Mesenchymal stem cell (in vitro differentiated cells and primary cell): ENCODE measurements around the gene HSPA14.
"Not testable (repeated sequence)": the region's sequence is repeated elsewhere in the genome, so short reads cannot be mapped to it uniquely, and the experiment has no call there.

Experiments
- DNase-seq: peaks from one replicate; pipeline ENCODE4 v3.0.0-alpha.2; 2013
- H2AFZ ChIP-seq: one replicate; pipeline ENCODE4 v1.6.1; 2013; ENCODE audit warnings: low read depth, mild to moderate bottlenecking, control low read depth, inconsistent platforms, low read length, moderate library complexity
- H2AK5ac ChIP-seq: 2 replicates; pipeline ENCODE4 v1.6.1; 2013; ENCODE audit warnings: low read length, moderate library complexity, mild to moderate bottlenecking, inconsistent platforms; ENCODE audit not compliant: severe bottlenecking
- H2BK120ac ChIP-seq: one replicate; pipeline ENCODE4 v1.6.1; 2013; ENCODE audit warnings: low read depth, mild to moderate bottlenecking, inconsistent platforms, low read length, moderate library complexity
- H2BK12ac ChIP-seq, 2 experiments: one replicate each; pipeline ENCODE4 v1.6.1; 2013; ENCODE audit warnings: inconsistent platforms in 2 of 2, low read length in 2 of 2, mild to moderate bottlenecking in 2 of 2, moderate library complexity in 2 of 2, control low read depth in 1 of 2
- H2BK15ac ChIP-seq: one replicate; pipeline ENCODE4 v1.6.1; 2013; ENCODE audit warnings: mild to moderate bottlenecking, low read depth, inconsistent platforms; ENCODE audit not compliant: poor library complexity, severe bottlenecking
- H2BK5ac ChIP-seq: 2 replicates; pipeline ENCODE4 v1.6.1; 2013; ENCODE audit warnings: low read depth, mild to moderate bottlenecking, low read length, control low read depth, inconsistent platforms; ENCODE audit not compliant: poor library complexity, severe bottlenecking
- H3K14ac ChIP-seq, 2 experiments: one replicate each; pipeline ENCODE4 v1.6.1; 2013; ENCODE audit warnings: inconsistent platforms in 2 of 2, low read length in 2 of 2, control low read depth in 1 of 2, mild to moderate bottlenecking in 1 of 2, moderate library complexity in 1 of 2
- H3K18ac ChIP-seq, 2 experiments: one replicate each; pipeline ENCODE4 v1.6.1; 2013; ENCODE audit warnings: inconsistent platforms in 2 of 2, low read length in 2 of 2, control low read depth in 1 of 2, low read depth in 1 of 2, mild to moderate bottlenecking in 1 of 2
- H3K23ac ChIP-seq, 2 experiments: one replicate each; pipeline ENCODE4 v1.6.1; 2013; ENCODE audit warnings: inconsistent platforms in 2 of 2, low read length in 2 of 2, mild to moderate bottlenecking in 2 of 2, moderate library complexity in 2 of 2, control low read depth in 1 of 2
- H3K27ac ChIP-seq: 2 replicates; pipeline ENCODE4 v1.5.1; 2013; ENCODE audit warnings: mild to moderate bottlenecking, moderate library complexity, low read length, control low read depth, inconsistent platforms; ENCODE audit not compliant: poor library complexity, severe bottlenecking
- H3K27me3 ChIP-seq, 2 experiments: 2 replicates each; pipeline versions ENCODE4 v1.6.1 to v1.7.0; 2013; ENCODE audit warnings: low read length in 2 of 2, mild to moderate bottlenecking in 2 of 2, moderate library complexity in 2 of 2, control low read depth in 1 of 2, inconsistent platforms in 1 of 2; ENCODE audit not compliant: control insufficient read depth in 1 of 2, insufficient read depth in 1 of 2
- H3K36me3 ChIP-seq, 2 experiments: 2 replicates each; pipeline versions ENCODE4 v1.6.1 to v1.7.0; 2013; ENCODE audit warnings: low read length in 2 of 2, control low read depth in 1 of 2, inconsistent platforms in 1 of 2, low read depth in 1 of 2, mild to moderate bottlenecking in 1 of 2; ENCODE audit not compliant: insufficient read depth in 2 of 2, control insufficient read depth in 1 of 2
- H3K4ac ChIP-seq, 2 experiments: one replicate each; pipeline ENCODE4 v1.6.1; 2013; ENCODE audit warnings: inconsistent platforms in 2 of 2, low read length in 2 of 2, mild to moderate bottlenecking in 2 of 2, moderate library complexity in 2 of 2, control low read depth in 1 of 2, low read depth in 1 of 2
- H3K4me1 ChIP-seq: 2 replicates; pipeline ENCODE4 v1.6.1; 2013; ENCODE audit warnings: low read depth, low read length, control low read depth; ENCODE audit not compliant: control insufficient read depth, insufficient read depth
- H3K4me2 ChIP-seq: 2 replicates; pipeline ENCODE4 v1.6.1; 2013; ENCODE audit warnings: low read length, mild to moderate bottlenecking, inconsistent platforms; ENCODE audit not compliant: poor library complexity, severe bottlenecking
- H3K4me3 ChIP-seq, 2 experiments: 2 replicates each; pipeline versions ENCODE4 v1.5.1 to v1.7.0; 2013; ENCODE audit warnings: low read length in 2 of 2, mild to moderate bottlenecking in 2 of 2, control low read depth in 1 of 2, low read depth in 1 of 2; ENCODE audit not compliant: insufficient read depth in 1 of 2
- H3K79me1 ChIP-seq: replicated peaks from 2 replicates; pipeline ENCODE4 v1.6.1; 2013; ENCODE audit warnings: mild to moderate bottlenecking, control low read depth, low read length, inconsistent platforms; ENCODE audit not compliant: poor library complexity, severe bottlenecking
- H3K9ac ChIP-seq: 2 replicates; pipeline ENCODE4 v1.7.0; 2013; ENCODE audit warnings: mild to moderate bottlenecking, low read length, moderate library complexity
- H3K9me3 ChIP-seq: 2 replicates; pipeline ENCODE4 v1.7.0; 2013; ENCODE audit warnings: mild to moderate bottlenecking, low read length; ENCODE audit not compliant: control insufficient read depth
- H4K8ac ChIP-seq: one replicate; pipeline ENCODE4 v1.6.1; 2013; ENCODE audit warnings: inconsistent platforms, mild to moderate bottlenecking, low read length, moderate library complexity
- H4K91ac ChIP-seq: one replicate; pipeline ENCODE4 v1.6.1; 2013; ENCODE audit warnings: mild to moderate bottlenecking, low read length, inconsistent platforms
- WGBS: methylation state at CpG from one replicate; pipeline ENCODE4 v1.1.7; 2013; ENCODE audit warnings: mixed read lengths; 5-methylcytosine and 5-hydroxymethylcytosine counted together

Gene HSPA14

DNA sequence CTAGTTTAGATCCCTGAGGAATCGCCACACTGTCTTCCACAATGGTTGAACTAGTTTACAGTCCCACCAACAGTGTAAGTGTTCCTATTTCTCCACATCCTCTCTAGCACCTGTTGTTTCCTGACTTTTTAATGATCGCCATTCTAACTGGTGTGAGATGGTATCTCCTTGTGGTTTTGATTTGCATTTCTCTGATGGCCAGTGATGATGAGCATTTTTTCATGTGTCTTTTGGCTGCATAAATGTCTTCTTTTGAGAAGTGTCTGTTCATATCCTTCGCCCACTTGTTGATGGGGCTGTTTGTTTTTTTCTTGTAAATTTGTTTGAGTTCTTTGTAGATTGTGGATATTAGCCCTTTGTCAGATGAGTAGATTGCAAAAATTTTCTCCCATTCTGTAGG, 26.8 kb downstream of the HSPA14 start:
- not testable (repeated sequence) for H2BK5ac ChIP-seq, H3K14ac ChIP-seq, H2BK12ac ChIP-seq, H4K8ac ChIP-seq, H3K4me2 ChIP-seq, DNase-seq, H3K9me3 ChIP-seq, H2AFZ ChIP-seq, H2AK5ac ChIP-seq, H3K4me3 ChIP-seq, H3K4me1 ChIP-seq, H3K9ac ChIP-seq, H3K27me3 ChIP-seq, H2BK120ac ChIP-seq, H4K91ac ChIP-seq, H3K23ac ChIP-seq, H3K4ac ChIP-seq, H3K79me1 ChIP-seq, H2BK15ac ChIP-seq, H3K18ac ChIP-seq, H3K27ac ChIP-seq
- no CpG with 5 or more reads among the region's 3 CpGs for WGBS
- peaks cover 8 to 71% of the 10 kb centered on the region in 2 experiments for H3K36me3 ChIP-seq

DNA sequence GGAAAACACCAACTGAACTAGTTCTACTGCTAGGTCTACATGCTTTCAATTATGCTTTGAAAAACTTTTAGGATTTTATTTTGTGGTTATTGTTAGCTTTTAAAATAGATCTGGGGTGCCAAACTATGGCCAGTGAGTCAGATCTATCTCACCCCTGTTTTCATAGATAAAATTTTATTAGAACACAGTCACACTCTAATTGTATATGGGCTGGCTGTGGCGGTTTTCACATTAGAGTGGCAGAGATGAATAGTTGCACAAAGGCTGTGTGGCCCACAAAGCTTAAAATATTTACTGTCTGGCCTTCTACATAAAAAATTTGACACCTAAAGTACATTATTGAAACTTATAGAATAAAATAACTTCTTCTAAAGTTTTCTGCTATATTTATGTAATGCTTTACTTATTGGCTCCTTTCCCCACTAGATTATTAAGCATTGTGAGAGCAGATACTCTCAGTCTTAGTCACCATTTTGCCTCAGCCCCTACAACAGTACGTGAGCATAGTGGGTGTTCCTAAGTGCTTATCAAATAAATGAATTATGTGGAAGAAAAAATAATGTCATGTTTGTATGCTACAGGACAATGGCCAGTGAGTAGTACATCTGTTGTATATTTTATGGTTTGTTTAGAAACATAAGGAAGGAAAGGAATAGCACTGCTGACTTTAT, 35.1 kb downstream of the HSPA14 start:
- Histone ChIP-seq H2BK15ac (no peak overlapping the region), H2BK120ac (no peak overlapping the region), H3K4ac (no peak overlapping the region), H3K14ac (no peak overlapping the region), H2AK5ac (no peak overlapping the region), H2AFZ (no peak overlapping the region), H3K36me3 (peaks cover 0 to 39% of the 10 kb centered on the region in 2 experiments), H3K4me1 (peaks cover 7% of the 10 kb centered on the region), H3K4me2 (no peak overlapping the region), H3K9ac (no peak overlapping the region), H4K91ac (no peak overlapping the region), H3K4me3 (no peak overlapping the region), H3K23ac (no peak overlapping the region), H2BK12ac (no peak overlapping the region), H3K9me3 (no peaks in the 10 kb centered on the region), H3K18ac (no peak overlapping the region), H3K27ac (no peak overlapping the region), H4K8ac (no peak overlapping the region), H2BK5ac (no peak overlapping the region), H3K79me1 (peaks cover 19% of the 10 kb centered on the region), H3K27me3 (no peaks in the 10 kb centered on the region)
- 29% methylated on average over 1 of the region's 2 CpGs for WGBS
- peak; percentile 16 for DNase-seq

DNA sequence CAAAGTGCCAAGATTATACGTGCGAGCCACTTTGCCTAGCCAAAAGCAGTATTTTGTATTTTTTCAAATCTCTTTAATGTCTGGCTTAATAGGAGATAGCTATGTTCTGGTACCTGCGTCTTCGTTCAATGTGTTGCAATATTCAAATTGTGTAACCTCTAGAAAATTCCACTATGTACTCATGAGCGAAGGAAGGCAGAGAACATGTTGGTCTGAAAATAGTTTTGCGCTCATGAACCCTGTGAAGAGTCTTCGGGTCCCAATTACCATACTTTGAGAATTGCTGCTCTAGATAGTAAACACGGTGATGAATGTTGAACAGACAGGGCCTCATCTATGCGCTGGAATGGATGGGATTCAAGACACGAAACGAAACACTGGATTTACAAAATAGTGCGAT, 37.8 kb downstream of the HSPA14 start:
- no peak overlapping the region for H3K23ac ChIP-seq
- H2BK15ac ChIP-seq, result no peak overlapping the region
- peaks cover 7% of the 10 kb centered on the region for H3K4me1 ChIP-seq
- H3K18ac ChIP-seq, result no peak overlapping the region
- no peak overlapping the region for H2BK5ac ChIP-seq
- no peak overlapping the region for H3K4ac ChIP-seq
- H3K27me3 ChIP-seq, result no peaks in the 10 kb centered on the region
- H3K9me3 ChIP-seq, result no peaks in the 10 kb centered on the region
- no peak overlapping the region for H2BK120ac ChIP-seq
- peaks cover 22% of the 10 kb centered on the region for H3K79me1 ChIP-seq
- H4K8ac ChIP-seq, result no peak overlapping the region
- H4K91ac ChIP-seq, result no peak overlapping the region
- DNase-seq, result no peak
- H2AK5ac ChIP-seq, result no peak overlapping the region
- H3K4me2 ChIP-seq, result no peak overlapping the region
- peaks cover 0 to 14% of the 10 kb centered on the region in 2 experiments for H3K36me3 ChIP-seq
- WGBS, result 98% methylated on average over 11 of the region's 12 CpGs
- H3K14ac ChIP-seq, result no peak overlapping the region
- no peak overlapping the region for H3K27ac ChIP-seq
- no peak overlapping the region for H2BK12ac ChIP-seq
- no peak overlapping the region for H2AFZ ChIP-seq
- H3K4me3 ChIP-seq, result no peak overlapping the region
- no peak overlapping the region for H3K9ac ChIP-seq

DNA sequence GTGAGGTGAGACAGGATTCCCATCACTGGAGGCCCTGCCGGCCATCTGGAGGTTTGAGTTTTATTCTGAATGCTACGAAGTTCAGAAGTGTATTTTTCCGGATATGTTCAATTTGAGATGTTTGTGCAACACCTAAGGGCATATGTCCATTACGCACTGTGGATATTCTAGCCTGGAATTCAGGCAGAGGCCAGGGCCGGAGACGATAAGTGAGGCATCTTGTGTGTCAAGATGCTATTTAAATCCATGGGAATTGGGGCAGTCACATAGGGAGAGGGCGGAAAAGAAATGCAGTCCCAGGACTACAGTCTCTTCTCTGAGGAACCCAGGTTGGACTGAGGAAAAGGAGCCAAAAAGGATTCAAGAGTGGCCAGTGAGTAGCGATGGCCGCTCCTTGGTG, 38.7 kb downstream of the HSPA14 start:
- no peak overlapping the region for H3K18ac ChIP-seq
- no peak overlapping the region for H4K91ac ChIP-seq
- no peak overlapping the region for H2BK5ac ChIP-seq
- H3K14ac ChIP-seq, result no peak overlapping the region
- H3K4ac ChIP-seq, result no peak overlapping the region
- no peak overlapping the region for H2BK120ac ChIP-seq
- H3K9me3 ChIP-seq, result no peaks in the 10 kb centered on the region
- no peak overlapping the region for H3K23ac ChIP-seq
- H3K36me3 ChIP-seq, result peaks cover 0 to 7% of the 10 kb centered on the region in 2 experiments
- 98% methylated on average over 9 of the region's 9 CpGs for WGBS
- no peak overlapping the region for H3K27ac ChIP-seq
- H2AFZ ChIP-seq, result no peak overlapping the region
- H3K4me1 ChIP-seq, result peaks cover 7% of the 10 kb centered on the region
- H3K4me2 ChIP-seq, result peak overlapping the region; percentile 20
- H3K4me3 ChIP-seq, result peak overlapping the region in 1 of 2 experiments; percentile 92
- peaks cover 22% of the 10 kb centered on the region for H3K79me1 ChIP-seq
- H3K27me3 ChIP-seq, result no peaks in the 10 kb centered on the region
- H4K8ac ChIP-seq, result no peak overlapping the region
- H2AK5ac ChIP-seq, result no peak overlapping the region
- no peak overlapping the region for H2BK12ac ChIP-seq
- H2BK15ac ChIP-seq, result no peak overlapping the region
- peak overlapping the region; percentile 99 for H3K9ac ChIP-seq
- DNase-seq, result no peak
